SU-DHL-6 (cell line): Measurements from ENCODE around the gene CORT.

ENCODE experiments used
- CTCF ChIP-seq: fragments of 200-600 bp; sonication (generic); IDR thresholded peaks from one replicate; pipeline ENCODE4 v1.5.1; 2017; ENCODE audit warnings: antibody characterized with exemption, mild to moderate bottlenecking, low read length, moderate library complexity; ENCODE audit not compliant: insufficient read depth, poor library complexity, severe bottlenecking
- EZH2phosphoT487 ChIP-seq: fragments of 200-600 bp; sonication (generic), shearing (Covaris generic); conservative IDR thresholded peaks from 2 replicates; pipeline ENCODE4 v1.6.1; 2018; ENCODE audit warnings: mild to moderate bottlenecking, antibody characterized with exemption, low read length, moderate library complexity, mixed read lengths

- TF ChIP-seq CTCF (no peak), EZH2phosphoT487 (no peak)
These were observed 22.7 kb downstream of the CORT start, which contains the start of gene DFFA for GRCh38 chr1:10472220-10473144.
